Ishikawa (cell line): Measurements from ENCODE around the gene IGFBP7.

Experiments used
- CREB1 ChIP-seq: IDR thresholded peaks from 2 replicates; pipeline ENCODE4 v1.6.1; 2012; ENCODE audit warnings: low read depth
- EP300 ChIP-seq: IDR thresholded peaks from 2 replicates; pipeline ENCODE4 v1.6.1; 2012; ENCODE audit warnings: borderline replicate concordance
- MAX ChIP-seq: IDR thresholded peaks from 2 replicates; pipeline ENCODE4 v1.6.1; 2012
- TAF1 ChIP-seq: IDR thresholded peaks from 2 replicates; pipeline ENCODE4 v1.6.1; 2012; ENCODE audit warnings: low read depth, mild to moderate bottlenecking
- TCF12 ChIP-seq: IDR thresholded peaks from 2 replicates; pipeline ENCODE4 v1.6.1; 2012; ENCODE audit warnings: low read depth
- TEAD4 ChIP-seq: IDR thresholded peaks from 2 replicates; pipeline ENCODE4 v1.6.1; 2012
- YY1 ChIP-seq: IDR thresholded peaks from 2 replicates; pipeline ENCODE4 v1.6.1; 2012; ENCODE audit warnings: low read depth

- TF ChIP-seq TCF12, result no peak
- no peak for TF ChIP-seq MAX
- no peak for TF ChIP-seq YY1
- no peak for TF ChIP-seq EP300
- TF ChIP-seq TAF1, result no peak
- no peak for TF ChIP-seq TEAD4
- no peak for TF ChIP-seq CREB1
These were observed 44.0 kb upstream of the IGFBP7 start for GRCh38 chr4:57154191-57154590.
